Measurements from ENCODE around the gene PNMA6E. TPM values are rescaled to one million over a fixed set of nuclear protein-coding genes. Genes with fewer than 3 reads are reported as not detected.

The PNMA6E gene
- total and polyA plus RNA-seq, 2 of the 13 experiments (the other 11 are each of a cell fraction or from before 2014, with no cell fraction given), result not detected

GRCh38 chrX:153400146-153401132 lies 711 bp downstream of the PNMA6E start:
- in situ Hi-C loops (cut with HindIII; ENCODE audit: extremely low pct_ligation_motif_present, low pct_unique_long_range_greater_than_20kb) (no loop called here), intact Hi-C loops (cut with micrococcal nuclease; ENCODE audit: unreplicated experiment) (no loop called here)
- no peaks in the 10 kb centered on the region for H3K79me2 ChIP-seq (ENCODE audit: insufficient read depth, low read length)
- H3K36me3 ChIP-seq (replicated peaks in 1 of 2; ENCODE audit: control insufficient read depth in 1 of 2, insufficient read depth in 2 of 2, low read length in 2 of 2), result no peaks in the 10 kb centered on the region
- CTCF ChIA-PET (ENCODE audit: low intra/inter-chr PET ratio, low total read pairs), result interaction anchor here (1.4 kb wide), 1 partner anchor 38 kb away, joined by 10 read pairs; no protein-coding TSS in a partner anchor
- FAIRE-seq (peak; percentile 85), ATAC-seq (peak; percentile 88), DNase-seq (ENCODE audit: low spot score) (peak; percentile 29)
- no peaks in the 10 kb centered on the region for H3K9me3 ChIP-seq (ENCODE audit: low read length)
- no peak overlapping the region for H3K27ac ChIP-seq (ENCODE audit: extremely low read length, insufficient read depth, low read length)
- no peaks in the 10 kb centered on the region for H4K20me1 ChIP-seq (ENCODE audit: insufficient read depth, low read length)
- no peaks in the 10 kb centered on the region for H3K4me1 ChIP-seq (ENCODE audit: insufficient read depth, low read length)
- no peak overlapping the region for H3K4me2 ChIP-seq (ENCODE audit: low read depth, low read length)
- no peaks in the 10 kb centered on the region; a peak in 1 of 5 replicates for H3K27me3 ChIP-seq (ENCODE audit: control insufficient read depth in 1 of 2, insufficient read depth in 2 of 2, low read length in 2 of 2)
- no peak overlapping the region for H3K9ac ChIP-seq (ENCODE audit: insufficient read depth, low read depth, low read length)
- POLR2A ChIA-PET, result no interaction called here
- no TSS peak for BruUV-seq (replicated peaks)
- no peak overlapping the region for H3K4me3 ChIP-seq (replicated peaks in 1 of 3; ENCODE audit: insufficient read depth in 1 of 3, low read depth in 2 of 3, low read length in 3 of 3)
- no peak overlapping the region for H2AFZ ChIP-seq (ENCODE audit: low read length)
- WGBS (ENCODE audit: low lambda C conversion rate), result 86% methylated on average over 13 of the region's 60 CpGs
- TF ChIP-seq STAG1 (CRISPR knock-in tag; IDR thresholded peaks at IDR 0.05) (peak; percentile 77), KDM5A (IDR thresholded peaks at IDR 0.05; ENCODE audit: borderline replicate concordance, low read length) (no peak), ZNF724P (CRISPR knock-in tag; IDR thresholded peaks at IDR 0.05; ENCODE audit: borderline replicate concordance) (no peak), ZNF770 (CRISPR knock-in tag; IDR thresholded peaks at IDR 0.05) (peak; percentile 83), SALL1 (CRISPR knock-in tag; IDR thresholded peaks at IDR 0.05) (peak; percentile 30; the same call in 1 of the 2 replicates), KDM4B (CRISPR knock-in tag; IDR thresholded peaks at IDR 0.05) (0 out of 2 replicates have a peak, but pooled peaks have one; percentile 30), ZBTB33 (CRISPR knock-in tag; IDR thresholded peaks at IDR 0.05) (peak; percentile 81), XRCC5 (optimal IDR thresholded peaks at IDR 0.05; ENCODE audit: low read length) (peak; percentile 82), ZNF616 (CRISPR knock-in tag; IDR thresholded peaks at IDR 0.05; ENCODE audit: low read depth) (no peak), HMGXB4 (CRISPR knock-in tag; IDR thresholded peaks at IDR 0.05; ENCODE audit: borderline replicate concordance in 1 of 2, low read depth in 1 of 2) (peak; percentile 56; a peak in 2 of 4 replicates), ETV5 (CRISPR knock-in tag; IDR thresholded peaks at IDR 0.05; ENCODE audit: borderline replicate concordance) (no peak), ZNF331 (CRISPR knock-in tag; IDR thresholded peaks at IDR 0.05) (0 out of 2 replicates have a peak, but pooled peaks have one; percentile 19), ZNF703 (CRISPR knock-in tag; IDR thresholded peaks at IDR 0.05; ENCODE audit: borderline replicate concordance) (no peak), KDM2A (CRISPR knock-in tag; IDR thresholded peaks at IDR 0.05; ENCODE audit: borderline replicate concordance, low read depth) (peak; percentile 65), ZNF768 (CRISPR knock-in tag; IDR thresholded peaks at IDR 0.05) (peak; percentile 28; the same call in 1 of the 2 replicates), HOXA3 (CRISPR knock-in tag; IDR thresholded peaks at IDR 0.05) (peak; percentile 30; the same call in 1 of the 2 replicates)

Data from HepG2 (cell line).